Muscle of back (tissue), 11 donors: ENCODE measurements around the gene FCGR3B. TPM values are rescaled to one million over a fixed set of nuclear protein-coding genes. Genes with fewer than 3 reads are reported as not detected.
"Not testable (repeated sequence)": the region's sequence is repeated elsewhere in the genome, so short reads cannot be mapped to it uniquely, and the experiment has no call there.

Source experiments
- DNase-seq, 3 donors: peaks; one replicate each; pipeline versions ENCODE4 v3.0.0 to v3.0.0-alpha.2; 2013
- polyA plus RNA-seq, 10 donors: library from polyadenylated mRNA; unstranded; fragments of 120-200 nt; gene quantifications; one replicate each; pipeline ENCODE4 v1.2.1, GENCODE V29; 2013; ENCODE audit not compliant: insufficient read length in 10 of 10

FCGR3B gene
- polyA plus RNA-seq, 10 donors, result 0.19 to 1.0 (median 0.42) TPM; not detected in 2

GRCh38 chr1:161639203-161639602 lies 8.2 kb upstream of the FCGR3B start:
- DNase-seq, result not testable (repeated sequence)

DNA sequence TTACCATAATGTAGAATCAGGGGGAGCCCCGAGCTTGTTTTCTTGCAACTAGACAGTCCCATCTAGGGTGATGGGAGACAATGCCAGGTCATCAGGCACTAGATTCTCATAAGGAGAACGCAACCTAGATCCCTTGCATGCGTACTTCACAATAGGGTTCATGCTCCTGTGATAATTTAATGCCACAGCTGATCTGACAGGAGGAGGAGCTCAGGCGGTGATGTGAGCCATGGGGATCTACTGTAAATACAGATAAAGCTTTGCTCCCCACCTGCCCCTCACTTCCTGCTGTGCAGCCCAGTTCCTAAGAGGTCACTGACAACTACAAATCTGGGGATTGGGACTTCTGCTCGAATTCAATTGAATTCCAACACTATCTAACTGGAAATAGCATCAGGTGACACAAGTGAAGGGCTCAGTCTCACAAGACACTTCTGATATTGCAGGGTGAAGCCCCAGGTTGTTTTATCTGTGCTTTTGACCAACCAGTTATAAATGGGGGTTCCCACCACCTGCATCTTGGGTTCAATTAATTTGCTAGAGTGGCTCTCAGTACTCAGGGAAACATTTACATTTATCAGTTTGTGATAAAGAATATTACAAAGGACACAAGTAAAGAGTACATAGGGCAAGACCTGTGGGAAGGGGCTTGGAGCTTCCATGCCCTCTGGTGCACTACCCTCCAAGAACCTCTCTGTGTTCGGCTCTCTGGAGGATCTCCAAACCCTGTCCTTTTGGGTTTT lies 7.4 kb upstream of the FCGR3B start:
- not testable (repeated sequence) for DNase-seq

- not testable (repeated sequence) for DNase-seq
Observed at GRCh38 chr1:161636976-161637375, 6.0 kb upstream of the FCGR3B start.

DNA sequence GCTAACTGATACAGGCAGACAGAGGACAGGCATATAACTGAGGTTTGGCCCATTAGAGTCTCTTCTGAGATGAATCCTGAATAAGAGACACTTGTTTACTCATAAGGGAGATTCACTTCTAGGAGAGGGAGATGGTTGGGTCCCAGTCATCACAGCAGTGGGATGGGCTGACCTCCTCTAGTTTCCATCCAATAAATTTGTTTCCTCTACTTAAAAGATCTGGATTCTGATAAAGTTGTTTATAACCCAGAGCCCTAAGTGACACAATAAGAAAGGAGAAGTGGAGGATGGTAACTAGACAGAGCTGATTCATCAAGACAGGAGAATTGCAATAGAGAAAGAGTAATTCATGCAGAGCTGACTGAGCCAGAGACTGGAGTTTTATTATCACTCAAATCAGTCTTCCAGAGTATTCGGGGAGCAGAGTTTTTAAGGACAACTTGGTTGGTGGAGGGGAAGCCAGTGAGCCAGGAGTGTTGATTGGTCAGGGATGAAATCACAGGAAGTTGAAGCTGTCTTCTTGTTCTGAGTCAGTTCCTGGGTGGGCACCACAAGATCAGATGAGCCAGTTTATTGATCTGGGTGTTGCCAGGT lies 5.3 kb upstream of the FCGR3B start:
- not testable (repeated sequence) for DNase-seq

- not testable (repeated sequence) for DNase-seq
Observed at GRCh38 chr1:161634993-161635392, 4.0 kb upstream of the FCGR3B start.

DNA sequence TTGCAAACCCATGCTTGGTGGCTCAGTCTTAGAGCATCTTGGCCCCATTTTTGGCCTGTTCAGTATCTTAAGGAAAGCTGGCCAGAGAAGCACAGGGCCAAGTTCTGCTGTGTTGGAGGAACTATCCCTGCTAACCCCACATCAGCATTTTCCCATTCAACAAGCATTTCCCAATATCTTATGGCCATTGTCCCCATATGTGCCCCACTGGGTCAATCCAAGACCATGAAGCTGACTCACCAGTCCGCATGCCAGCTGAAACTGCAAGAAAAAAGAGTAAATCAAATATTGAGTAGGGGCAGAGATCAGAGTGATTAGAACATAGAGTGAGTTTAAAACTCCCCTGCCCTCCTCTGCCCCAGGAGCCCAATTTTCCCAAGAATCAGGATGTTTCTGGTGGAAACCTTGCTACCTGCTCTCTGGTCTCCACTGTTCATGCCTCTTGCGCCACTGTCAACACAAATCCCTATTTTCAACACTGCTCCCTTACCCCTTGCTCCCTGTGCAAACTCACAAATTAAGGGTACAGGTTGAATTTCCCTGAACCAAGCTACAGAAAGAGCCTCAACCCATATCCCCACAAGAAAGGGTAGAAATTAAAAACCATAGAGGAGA lies 741 bp downstream of the FCGR3B start:
- not testable (repeated sequence) for DNase-seq

- DNase-seq, result not testable (repeated sequence)
Observed at GRCh38 chr1:161626445-161627146, 4.4 kb downstream of the FCGR3B start.

- DNase-seq, result not testable (repeated sequence)
Observed at GRCh38 chr1:161624605-161625004, 6.4 kb downstream of the FCGR3B start.

DNA sequence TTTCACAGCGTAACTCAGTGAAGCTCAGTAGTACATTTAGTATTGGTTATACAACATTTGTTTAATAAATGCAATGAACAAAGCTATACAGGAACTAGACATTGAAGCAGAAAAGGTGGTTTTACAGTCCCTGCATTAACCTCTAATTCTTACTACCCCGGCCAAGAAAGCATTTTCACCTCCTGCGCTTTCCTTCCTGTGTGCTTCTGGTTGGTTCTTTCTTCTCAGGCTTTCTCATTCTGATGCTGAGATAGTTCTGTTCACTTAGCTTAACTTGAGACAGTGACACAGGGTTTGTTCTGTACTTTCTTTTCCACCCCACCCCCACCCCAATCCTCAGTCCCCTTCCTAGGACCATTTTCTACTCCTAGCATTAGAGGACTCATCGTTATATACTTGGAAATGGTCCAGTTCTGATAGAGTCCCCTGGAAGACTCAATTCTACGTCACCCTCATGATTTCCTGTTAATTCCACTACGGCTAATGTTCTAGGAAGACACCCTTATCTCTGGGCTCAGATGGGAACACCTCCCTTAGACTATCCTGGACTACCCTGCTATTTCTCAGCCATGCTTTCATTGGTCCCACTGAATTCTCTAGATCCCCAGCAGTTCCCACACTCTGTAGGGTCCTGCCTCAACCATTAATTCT lies 7.5 kb downstream of the FCGR3B start:
- not testable (repeated sequence) for DNase-seq

- not testable (repeated sequence) for DNase-seq
Observed at GRCh38 chr1:161622054-161622453, 8.9 kb downstream of the FCGR3B start.

DNA sequence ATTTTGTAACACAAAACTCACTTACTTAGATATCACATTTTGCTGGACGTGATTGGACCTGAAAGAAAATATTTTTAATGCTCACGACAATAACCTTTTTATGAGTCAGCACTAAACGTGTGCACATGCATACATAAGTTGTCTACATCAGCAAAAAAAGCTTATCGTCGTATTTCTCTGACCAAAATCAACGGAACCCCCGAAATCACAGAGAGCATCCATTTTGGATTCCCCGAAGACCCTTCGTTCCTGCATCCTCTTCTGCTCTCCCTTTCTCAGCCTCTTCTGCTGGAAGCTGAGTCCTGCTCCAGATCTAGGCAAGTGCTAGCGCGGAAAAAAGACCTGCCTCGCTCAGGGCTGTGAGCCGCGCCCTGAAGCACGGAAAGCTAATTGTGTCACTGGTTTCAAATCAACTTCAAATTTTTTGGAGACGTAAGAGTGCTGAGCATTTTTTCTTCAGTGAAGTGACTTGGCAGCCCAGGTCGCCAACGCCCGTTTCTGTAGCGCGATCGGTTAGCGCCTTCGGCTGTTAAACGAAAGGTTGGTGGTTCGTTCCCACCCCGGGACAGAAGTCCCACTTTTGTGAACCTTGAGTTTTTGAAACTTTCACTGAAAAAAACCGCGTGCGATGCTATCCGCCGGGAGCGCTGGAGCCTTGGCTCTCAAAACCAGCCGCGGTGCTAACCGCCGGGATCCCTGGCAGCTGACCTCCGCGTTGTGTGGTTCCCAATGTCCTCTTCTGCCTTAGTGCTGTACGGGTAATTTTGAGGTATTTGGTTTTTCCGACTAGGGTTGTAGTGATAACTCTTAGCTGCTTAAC lies 9.6 kb downstream of the FCGR3B start:
- peak; percentile 45 to 79 (median 61) for DNase-seq

DNA sequence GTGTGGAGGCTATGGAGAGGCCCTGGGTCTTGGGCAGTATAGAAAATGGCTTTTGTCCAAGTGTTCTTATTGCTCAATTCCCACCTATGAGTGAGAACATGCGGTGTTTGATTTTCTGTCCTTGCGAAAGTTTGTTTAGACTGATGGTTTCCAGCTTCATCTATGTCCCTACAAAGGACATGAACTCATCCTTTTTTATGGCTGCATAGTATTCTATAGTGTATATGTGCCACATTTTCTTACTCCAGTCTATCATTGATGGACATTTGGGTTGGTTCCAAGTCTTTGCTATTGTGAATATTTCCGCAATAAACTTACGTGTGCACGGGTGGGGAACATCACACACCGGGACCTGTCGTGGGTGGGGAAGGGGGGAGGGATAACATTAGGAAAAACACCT lies 10.6 kb downstream of the FCGR3B start:
- not testable (repeated sequence) for DNase-seq

DNA sequence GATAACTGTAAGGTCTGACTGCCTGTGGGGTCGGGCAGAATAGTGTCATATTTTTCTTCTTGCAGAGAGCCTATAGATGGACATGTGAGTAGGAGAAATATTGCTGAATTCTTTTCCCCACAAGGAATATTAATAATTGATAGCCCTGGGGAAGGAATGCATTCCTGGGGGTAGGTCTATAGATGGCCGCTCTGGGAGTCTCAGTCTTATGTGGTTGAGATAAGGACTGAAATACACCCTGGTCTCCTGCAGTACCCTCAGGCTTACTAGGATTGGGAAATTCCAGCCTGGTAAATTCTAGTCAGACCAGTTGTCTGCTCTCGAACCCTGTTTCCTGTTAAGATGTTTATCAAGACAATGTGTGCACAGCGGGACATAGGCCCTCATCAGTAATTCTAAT lies 12.5 kb downstream of the FCGR3B start:
- DNase-seq, result not testable (repeated sequence)

- DNase-seq, result not testable (repeated sequence)
Observed at GRCh38 chr1:161616417-161616816, 14.6 kb downstream of the FCGR3B start.

- peak; percentile 28 to 78 (median 43) for DNase-seq
Observed at GRCh38 chr1:161613142-161613514, 17.8 kb downstream of the FCGR3B start.

DNA sequence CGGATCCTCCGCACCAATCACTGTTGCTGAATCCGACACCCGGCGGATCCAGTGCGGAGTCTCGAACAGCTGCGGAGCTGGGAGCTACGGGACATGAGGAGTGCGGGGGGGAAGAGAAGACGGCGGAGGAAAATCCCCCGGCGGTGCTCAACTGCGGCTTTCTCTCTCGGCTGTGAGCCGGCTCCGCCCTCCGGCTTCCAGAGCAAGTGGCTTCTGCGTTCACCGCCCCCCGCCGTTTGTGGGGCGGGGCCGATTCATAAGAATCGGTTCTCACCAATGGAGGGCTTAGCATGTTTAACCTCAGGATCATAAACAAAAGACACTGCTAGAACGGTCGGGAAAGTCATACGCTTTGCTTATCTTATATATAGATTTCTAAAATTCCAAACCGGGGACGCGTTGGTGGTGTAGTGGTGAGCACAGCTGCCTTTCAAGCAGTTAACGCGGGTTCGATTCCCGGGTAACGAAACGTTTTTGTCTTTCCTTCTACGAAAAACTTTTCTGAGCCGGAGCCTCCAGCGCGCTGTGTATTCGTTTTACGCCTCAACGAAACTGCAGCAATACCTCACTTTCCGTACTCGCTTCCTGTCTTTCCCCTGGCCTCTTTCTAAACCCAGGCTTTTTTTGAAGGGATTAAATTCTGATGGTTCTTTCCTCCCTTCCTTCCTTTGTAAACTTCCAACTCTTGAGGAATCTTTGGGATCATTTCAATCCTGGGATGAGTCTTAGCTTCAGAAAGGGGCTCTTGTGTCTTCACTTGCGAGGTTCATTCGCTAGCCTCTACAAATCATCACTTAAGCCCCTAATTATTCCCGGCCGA lies 18.4 kb downstream of the FCGR3B start:
- DNase-seq, result peak; percentile 93 to 98 (median 98)

- peak; percentile 34 to 85 (median 56) for DNase-seq
Observed at GRCh38 chr1:161611866-161612321, 19.1 kb downstream of the FCGR3B start.

DNA sequence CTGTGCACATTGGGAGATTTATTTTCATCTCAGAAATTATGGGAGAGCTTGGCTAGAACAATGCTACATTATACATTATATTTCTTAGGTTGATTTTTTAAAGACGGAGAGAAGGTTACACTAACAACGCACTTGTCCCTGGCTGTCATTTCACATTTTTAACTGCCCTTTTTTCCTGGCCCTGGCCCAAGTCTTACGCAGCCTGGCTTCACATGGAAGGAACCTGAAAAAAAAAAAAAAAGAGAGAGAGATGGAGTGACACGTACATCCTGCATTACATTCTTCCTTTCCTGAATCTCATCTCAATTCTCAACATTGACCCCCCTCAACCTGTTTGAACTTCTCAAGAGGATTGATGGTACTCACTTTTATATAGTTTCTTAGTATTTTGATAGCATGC lies 20.8 kb downstream of the FCGR3B start:
- DNase-seq, result not testable (repeated sequence)

GRCh38 chr1:161606541-161607336 lies 24.2 kb downstream of the FCGR3B start:
- not testable (repeated sequence) for DNase-seq
